Endothelial cell of umbilical vein (primary cell): Measurements from ENCODE around the gene MANBA.

ENCODE experiments used
- EZH2 ChIP-seq: IDR thresholded peaks from 2 replicates; pipeline ENCODE4 v1.6.1; 2012; ENCODE audit warnings: borderline replicate concordance, low read depth, mild to moderate bottlenecking, moderate library complexity, low read length, inconsistent platforms; ENCODE audit not compliant: severe bottlenecking
- TF ChIP-seq, protein P1 (sequence below), 2 donors: IDR thresholded peaks; 1 replicate in 1 of 2; 2 replicates in 1 of 2; pipeline ENCODE4 v1.5.1; 2011; ENCODE audit warnings: low read length in 2 of 2, mild to moderate bottlenecking in 2 of 2, moderate library complexity in 2 of 2, control low read depth in 1 of 2, inconsistent platforms in 1 of 2, low read depth in 1 of 2; ENCODE audit not compliant: insufficient read depth in 1 of 2; ENCODE audit errors: extremely low read depth in 1 of 2

DNA sequence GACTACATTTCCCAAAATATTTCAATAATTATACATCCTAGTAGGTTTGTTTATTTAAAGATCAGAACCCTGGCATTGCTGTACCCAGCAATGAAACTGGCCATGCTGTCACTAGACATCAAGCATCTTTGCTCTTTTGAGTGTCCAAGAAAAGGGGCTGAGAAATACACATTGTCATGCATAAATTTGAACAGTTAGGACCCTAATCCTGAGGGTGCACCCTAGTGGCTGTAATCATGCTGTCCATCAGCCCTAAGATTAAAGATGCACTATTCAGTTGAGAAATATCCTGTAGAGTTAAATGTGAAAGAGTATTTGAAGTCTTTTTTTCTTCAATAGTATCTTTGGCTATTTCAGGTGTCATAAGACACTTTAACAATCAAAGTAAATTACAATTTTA lies 150.8 kb downstream of the MANBA start:
- TF ChIP-seq, protein P1, sequence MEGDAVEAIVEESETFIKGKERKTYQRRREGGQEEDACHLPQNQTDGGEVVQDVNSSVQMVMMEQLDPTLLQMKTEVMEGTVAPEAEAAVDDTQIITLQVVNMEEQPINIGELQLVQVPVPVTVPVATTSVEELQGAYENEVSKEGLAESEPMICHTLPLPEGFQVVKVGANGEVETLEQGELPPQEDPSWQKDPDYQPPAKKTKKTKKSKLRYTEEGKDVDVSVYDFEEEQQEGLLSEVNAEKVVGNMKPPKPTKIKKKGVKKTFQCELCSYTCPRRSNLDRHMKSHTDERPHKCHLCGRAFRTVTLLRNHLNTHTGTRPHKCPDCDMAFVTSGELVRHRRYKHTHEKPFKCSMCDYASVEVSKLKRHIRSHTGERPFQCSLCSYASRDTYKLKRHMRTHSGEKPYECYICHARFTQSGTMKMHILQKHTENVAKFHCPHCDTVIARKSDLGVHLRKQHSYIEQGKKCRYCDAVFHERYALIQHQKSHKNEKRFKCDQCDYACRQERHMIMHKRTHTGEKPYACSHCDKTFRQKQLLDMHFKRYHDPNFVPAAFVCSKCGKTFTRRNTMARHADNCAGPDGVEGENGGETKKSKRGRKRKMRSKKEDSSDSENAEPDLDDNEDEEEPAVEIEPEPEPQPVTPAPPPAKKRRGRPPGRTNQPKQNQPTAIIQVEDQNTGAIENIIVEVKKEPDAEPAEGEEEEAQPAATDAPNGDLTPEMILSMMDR (IDR thresholded peaks at IDR 0.05; ENCODE audit: extremely low read depth in 1 of 2, insufficient read depth in 1 of 2, low read depth in 1 of 2, low read length in 2 of 2), result peak; percentile 18 to 25
- TF ChIP-seq EZH2, result no peak
